Measurements from ENCODE around the gene NPHS1. TPM values are rescaled to one million over a fixed set of nuclear protein-coding genes. Genes with fewer than 3 reads are reported as not detected.

Gene NPHS1
- total and polyA plus RNA-seq, 2 of the 8 experiments (the other 6 are each of a cell fraction or from before 2014, with no cell fraction given) = 1.3 to 1.4 TPM

- ChIA-PET CTCF (ENCODE audit: partially characterized antibody) (interaction anchor here (0.9 to 1.5 kb wide), 7 partner anchors 9 to 79 kb away, joined by 3 to 4 read pairs (median 3); partner anchors contain the start of gene HSPB6), POLR2A (ENCODE audit: partially characterized antibody) (interaction anchor here (0.6 to 3.1 kb wide), 12 partner anchors 7 to 108 kb away, joined by 3 to 11 read pairs (median 3); partner anchors contain the start of genes HSPB6, LIN37, PSENEN and U2AF1L4)
- Histone ChIP-seq H2BK20ac (ENCODE audit: low read length) (no peak overlapping the region), H3K14ac (ENCODE audit: insufficient read length) (no peak overlapping the region), H2AFZ (ENCODE audit: low read length) (no peak overlapping the region), H3K9me3 (ENCODE audit: insufficient read depth in 2 of 2, low read depth in 1 of 2, low read length in 1 of 2) (no peaks in the 10 kb centered on the region), H3K56ac (replicated peaks; ENCODE audit: insufficient read length, low read depth, low read length) (no peak overlapping the region), H2BK15ac (ENCODE audit: low read length) (no peak overlapping the region; the same call in 1 of the 2 replicates), H3K79me1 (ENCODE audit: low read depth, low read length) (no peaks in the 10 kb centered on the region; the same call in 1 of the 2 replicates), H3K27me3 (replicated peaks in 1 of 4; ENCODE audit: control insufficient read depth in 3 of 4, extremely low read depth in 1 of 4, insufficient read depth in 3 of 4, low read length in 3 of 4) (peaks cover 0 to 9% (median 7%) of the 10 kb centered on the region in 4 experiments; a peak in 3 of 7 replicates), H3K23me2 (ENCODE audit: low read depth, low read length) (peaks cover 4% of the 10 kb centered on the region; the same call in 1 of the 2 replicates), H2BK12ac (ENCODE audit: low read depth, low read length) (no peak overlapping the region), H3K36me3 (ENCODE audit: control insufficient read depth in 2 of 4, insufficient read depth in 4 of 4, low read length in 3 of 4) (no peaks in the 10 kb centered on the region), H3K79me2 (ENCODE audit: control insufficient read depth in 1 of 2, insufficient read depth in 2 of 2, low read length in 2 of 2) (no peaks in the 10 kb centered on the region), H3K27ac (ENCODE audit: low read depth, low read length) (no peak overlapping the region), H2BK5ac (ENCODE audit: low read depth, low read length) (peak overlapping the region; percentile 24; the same call in 1 of the 2 replicates), H3K18ac (ENCODE audit: extremely low read depth, low read length) (peak overlapping the region; percentile 9; the same call in 1 of the 2 replicates), H4K5ac (ENCODE audit: insufficient read length, low read depth, low read length) (no peak overlapping the region), H3K4me2 (ENCODE audit: insufficient read depth in 1 of 2, low read depth in 2 of 2, low read length in 2 of 2) (peak overlapping the region; percentile 54 to 82), H2BK120ac (replicated peaks; ENCODE audit: low read depth, low read length) (no peak overlapping the region), H4K91ac (replicated peaks; ENCODE audit: insufficient read length, low read length) (no peak overlapping the region), H3K23ac (ENCODE audit: insufficient read length) (no peak overlapping the region), H4K8ac (ENCODE audit: extremely low read depth, insufficient read depth, low read length) (no peak overlapping the region), H3K4me3 (ENCODE audit: extremely low read depth in 1 of 4, insufficient read depth in 2 of 4, low read depth in 3 of 4, low read length in 4 of 4) (peak overlapping the region in 1 of 4 experiments; percentile 3; a peak in 2 of 8 replicates), H2AK5ac (ENCODE audit: low read depth, low read length) (no peak overlapping the region), H3K4me1 (replicated peaks in 1 of 4; ENCODE audit: control insufficient read depth in 3 of 4, insufficient read depth in 4 of 4, low read length in 3 of 4) (peaks cover 0 to 25% (median 20%) of the 10 kb centered on the region in 4 experiments; a peak in 6 of 7 replicates), H3K4ac (replicated peaks; ENCODE audit: insufficient read length, low read depth, low read length) (no peak overlapping the region), H4K20me1 (replicated peaks in 1 of 2; ENCODE audit: control insufficient read depth in 1 of 2, insufficient read depth in 2 of 2, low read length in 2 of 2) (peaks cover 0 to 1% of the 10 kb centered on the region in 2 experiments), H3K9ac (replicated peaks in 1 of 4; ENCODE audit: extremely low read depth in 1 of 4, low read depth in 3 of 4, low read length in 3 of 4) (no peak overlapping the region; a peak in 1 of 7 replicates)
- 32% methylated on average over 18 of the region's 19 CpGs; no CpG with 5 or more reads in 1 of the 2 experiments for WGBS, 2 experiments (ENCODE audit: extremely low coverage in 1 of 2, insufficient coverage in 1 of 2, insufficient read length in 1 of 2, insufficient replicate concordance in 2 of 2, low coverage in 1 of 2, low lambda C conversion rate in 2 of 2, missing lambda C conversion rate in 1 of 2)
- FAIRE-seq (no peak), DNase-seq (ENCODE audit: low read depth in 1 of 2, low spot score in 2 of 2) (no peak)
- TF ChIP-seq POU5F1 (IDR thresholded peaks at IDR 0.05; ENCODE audit: low read depth, low read length) (no peak), CEBPB (IDR thresholded peaks at IDR 0.05; ENCODE audit: low read depth, low read length) (no peak), EGR1 (IDR thresholded peaks at IDR 0.05; ENCODE audit: borderline replicate concordance, low read depth, low read length) (no peak), SP1 (IDR thresholded peaks at IDR 0.05; ENCODE audit: low read depth, low read length) (no peak)
These were observed 75.0 kb downstream of the NPHS1 start for GRCh38 chr19:35777086-35777841.
